Measurements from ENCODE around the gene FAF1. TPM values are rescaled to one million over a fixed set of nuclear protein-coding genes. Genes with fewer than 3 reads are reported as not detected.

FAF1 gene
- total and polyA plus RNA-seq, 4 donors, result 8.6 to 45.0 (median 18.2) TPM

GRCh38 chr1:50851034-50851433 lies 109.0 kb downstream of the FAF1 start:
- TF ChIP-seq RAD21 (IDR thresholded peaks at IDR 0.05), result no peak
- no peak for TF ChIP-seq YY1 (IDR thresholded peaks at IDR 0.05)
- no peak for TF ChIP-seq FOXA2 (IDR thresholded peaks at IDR 0.05)
- TF ChIP-seq RXRA (IDR thresholded peaks at IDR 0.05), result no peak
- TF ChIP-seq GABPA (IDR thresholded peaks at IDR 0.05 in 1 of 2, conservative IDR thresholded peaks at IDR 0.05 in 1 of 2), result no peak
- no peak for TF ChIP-seq TAF1 (conservative IDR thresholded peaks at IDR 0.05)
- Histone ChIP-seq H3K4me3 (ENCODE audit: low read depth in 1 of 3, low read length in 3 of 3) (no peak overlapping the region), H3K27ac (ENCODE audit: low read depth in 1 of 2, low read length in 2 of 2) (no peak overlapping the region), H3K9me3 (ENCODE audit: control insufficient read depth in 4 of 4, low read length in 3 of 4) (no peaks in the 10 kb centered on the region), H3K36me3 (ENCODE audit: control insufficient read depth in 4 of 4, insufficient read depth in 3 of 4, low read depth in 1 of 4, low read length in 3 of 4) (no peaks in the 10 kb centered on the region), H3K4me1 (ENCODE audit: control insufficient read depth in 4 of 4, insufficient read depth in 4 of 4, low read length in 3 of 4) (peaks cover 0 to 15% (median 8%) of the 10 kb centered on the region in 4 donors), H3K9ac (ENCODE audit: low read depth in 1 of 2, low read length in 2 of 2) (no peak overlapping the region), H3K27me3 (ENCODE audit: control insufficient read depth in 4 of 4, insufficient read depth in 4 of 4, low read length in 3 of 4) (no peaks in the 10 kb centered on the region)
- WGBS, result 95% methylated on average over 7 of the region's 7 CpGs
- no peak for DNase-seq (ENCODE audit: low spot score)

- H3K9ac ChIP-seq (ENCODE audit: low read depth in 1 of 2, low read length in 2 of 2), result no peak overlapping the region
- H3K27ac ChIP-seq (ENCODE audit: low read depth in 1 of 2, low read length in 2 of 2), result no peak overlapping the region
- H3K9me3 ChIP-seq (ENCODE audit: control insufficient read depth in 4 of 4, low read length in 3 of 4), result no peaks in the 10 kb centered on the region
- H3K27me3 ChIP-seq (ENCODE audit: control insufficient read depth in 4 of 4, insufficient read depth in 4 of 4, low read length in 3 of 4), result no peaks in the 10 kb centered on the region
- no peak for DNase-seq (ENCODE audit: low spot score)
- H3K36me3 ChIP-seq (ENCODE audit: control insufficient read depth in 4 of 4, insufficient read depth in 3 of 4, low read depth in 1 of 4, low read length in 3 of 4), result peaks cover 0 to 3% (median 0%) of the 10 kb centered on the region in 4 donors
- TF ChIP-seq HNF4G (IDR thresholded peaks at IDR 0.05) (no peak), ATF3 (IDR thresholded peaks at IDR 0.05) (no peak), FOXA2 (IDR thresholded peaks at IDR 0.05) (no peak), TAF1 (conservative IDR thresholded peaks at IDR 0.05) (no peak), ZBTB33 (IDR thresholded peaks at IDR 0.05) (no peak), NR2F2 (IDR thresholded peaks at IDR 0.05) (no peak), FOXA1 (IDR thresholded peaks at IDR 0.05) (no peak), SP1 (IDR thresholded peaks at IDR 0.05) (no peak), HNF4A (conservative IDR thresholded peaks at IDR 0.05) (no peak), RAD21 (IDR thresholded peaks at IDR 0.05) (no peak), JUND (IDR thresholded peaks at IDR 0.05) (no peak), RXRA (IDR thresholded peaks at IDR 0.05) (no peak), GABPA (IDR thresholded peaks at IDR 0.05 in 1 of 2, conservative IDR thresholded peaks at IDR 0.05 in 1 of 2) (no peak), EGR1 (IDR thresholded peaks at IDR 0.05; ENCODE audit: low read depth in 2 of 2) (no peak), YY1 (IDR thresholded peaks at IDR 0.05) (no peak), REST (IDR thresholded peaks at IDR 0.05) (no peak), MAX (IDR thresholded peaks at IDR 0.05) (no peak), CTCF (IDR thresholded peaks at IDR 0.05; ENCODE audit: low read depth, low read length, missing input control) (no peak)
- H3K4me1 ChIP-seq (ENCODE audit: control insufficient read depth in 4 of 4, insufficient read depth in 4 of 4, low read length in 3 of 4), result no peaks in the 10 kb centered on the region
- H3K4me3 ChIP-seq (ENCODE audit: low read depth in 1 of 3, low read length in 3 of 3), result no peak overlapping the region
These were observed 112.8 kb downstream of the FAF1 start for GRCh38 chr1:50847303-50847702.

Data from liver (tissue), 9 donors.